ENCODE measurements around the gene ARIH2.

The ARIH2 gene

GRCh38 chr3:48918388-48919214, at the start of gene ARIH2:
ARIH2 (plus strand) TSS chr3:48918842; CDS start chr3:48927559, 8,717 bp downstream.
- H3K9ac ChIP-seq (ENCODE audit: low read depth in 1 of 2, low read length in 2 of 2), result peak within 1 kb of the TSS; percentile 77 to 84
- peak within 1 kb of the TSS; percentile 92 to 94 for H3K27ac ChIP-seq (ENCODE audit: low read depth in 2 of 2, low read length in 2 of 2)
- H3K9me3 ChIP-seq (ENCODE audit: control insufficient read depth in 2 of 2, low read length in 2 of 2), result no peaks in the 10 kb centered on the region
- no peaks in the 10 kb centered on the region for H3K27me3 ChIP-seq (ENCODE audit: control insufficient read depth in 2 of 2, insufficient read depth in 2 of 2, low read length in 2 of 2)
- H3K4me3 ChIP-seq (ENCODE audit: low read length in 2 of 2), result peak within 1 kb of the TSS; percentile 79 to 84
- peaks cover 0 to 10% of the 10 kb centered on the region in 2 donors for H3K36me3 ChIP-seq (ENCODE audit: control insufficient read depth in 2 of 2, insufficient read depth in 2 of 2, low read length in 2 of 2)
- H3K4me1 ChIP-seq (ENCODE audit: control insufficient read depth in 2 of 2, insufficient read depth in 2 of 2, low read length in 2 of 2), result peaks cover 6 to 12% of the 10 kb centered on the region in 2 donors

GRCh38 chr3:48877671-48878070, 41.0 kb upstream of the ARIH2 start:
- no peak overlapping the region for H3K4me3 ChIP-seq (ENCODE audit: low read length in 2 of 2)
- peaks cover 15 to 20% of the 10 kb centered on the region in 2 donors for H3K36me3 ChIP-seq (ENCODE audit: control insufficient read depth in 2 of 2, insufficient read depth in 2 of 2, low read length in 2 of 2)

GRCh38 chr3:48879307-48879993, 39.2 kb upstream of the ARIH2 start:
- Histone ChIP-seq H3K9ac (ENCODE audit: low read depth in 1 of 2, low read length in 2 of 2) (no peak overlapping the region), H3K4me1 (ENCODE audit: control insufficient read depth in 2 of 2, insufficient read depth in 2 of 2, low read length in 2 of 2) (no peaks in the 10 kb centered on the region), H3K36me3 (ENCODE audit: control insufficient read depth in 2 of 2, insufficient read depth in 2 of 2, low read length in 2 of 2) (peaks cover 20 to 25% of the 10 kb centered on the region in 2 donors), H3K4me3 (ENCODE audit: low read length in 2 of 2) (no peak overlapping the region), H3K27ac (ENCODE audit: low read depth in 2 of 2, low read length in 2 of 2) (no peak overlapping the region), H3K27me3 (ENCODE audit: control insufficient read depth in 2 of 2, insufficient read depth in 2 of 2, low read length in 2 of 2) (no peaks in the 10 kb centered on the region), H3K9me3 (ENCODE audit: control insufficient read depth in 2 of 2, low read length in 2 of 2) (no peaks in the 10 kb centered on the region)

More at GRCh38 chr3:48877671-48878070, 41.0 kb upstream of the ARIH2 start:
- Histone ChIP-seq H3K27ac (ENCODE audit: low read depth in 2 of 2, low read length in 2 of 2) (no peak overlapping the region), H3K4me1 (ENCODE audit: control insufficient read depth in 2 of 2, insufficient read depth in 2 of 2, low read length in 2 of 2) (no peaks in the 10 kb centered on the region), H3K9ac (ENCODE audit: low read depth in 1 of 2, low read length in 2 of 2) (no peak overlapping the region), H3K9me3 (ENCODE audit: control insufficient read depth in 2 of 2, low read length in 2 of 2) (no peaks in the 10 kb centered on the region), H3K27me3 (ENCODE audit: control insufficient read depth in 2 of 2, insufficient read depth in 2 of 2, low read length in 2 of 2) (no peaks in the 10 kb centered on the region)

- H3K36me3 ChIP-seq (ENCODE audit: control insufficient read depth in 2 of 2, insufficient read depth in 2 of 2, low read length in 2 of 2), result peaks cover 21 to 28% of the 10 kb centered on the region in 2 donors
- no peaks in the 10 kb centered on the region for H3K27me3 ChIP-seq (ENCODE audit: control insufficient read depth in 2 of 2, insufficient read depth in 2 of 2, low read length in 2 of 2)
- no peaks in the 10 kb centered on the region for H3K9me3 ChIP-seq (ENCODE audit: control insufficient read depth in 2 of 2, low read length in 2 of 2)
- H3K4me3 ChIP-seq (ENCODE audit: low read length in 2 of 2), result no peak overlapping the region
- H3K9ac ChIP-seq (ENCODE audit: low read depth in 1 of 2, low read length in 2 of 2), result no peak overlapping the region
- H3K4me1 ChIP-seq (ENCODE audit: control insufficient read depth in 2 of 2, insufficient read depth in 2 of 2, low read length in 2 of 2), result no peaks in the 10 kb centered on the region
- H3K27ac ChIP-seq (ENCODE audit: low read depth in 2 of 2, low read length in 2 of 2), result no peak overlapping the region
These were observed 38.7 kb upstream of the ARIH2 start for GRCh38 chr3:48879994-48880377.

GRCh38 chr3:48881006-48881405, 37.6 kb upstream of the ARIH2 start:
- H3K4me3 ChIP-seq (ENCODE audit: low read length in 2 of 2), result no peak overlapping the region
- H3K27me3 ChIP-seq (ENCODE audit: control insufficient read depth in 2 of 2, insufficient read depth in 2 of 2, low read length in 2 of 2), result no peaks in the 10 kb centered on the region
- H3K4me1 ChIP-seq (ENCODE audit: control insufficient read depth in 2 of 2, insufficient read depth in 2 of 2, low read length in 2 of 2), result no peaks in the 10 kb centered on the region
- H3K9ac ChIP-seq (ENCODE audit: low read depth in 1 of 2, low read length in 2 of 2), result no peak overlapping the region
- H3K36me3 ChIP-seq (ENCODE audit: control insufficient read depth in 2 of 2, insufficient read depth in 2 of 2, low read length in 2 of 2), result peaks cover 24 to 32% of the 10 kb centered on the region in 2 donors
- no peak overlapping the region for H3K27ac ChIP-seq (ENCODE audit: low read depth in 2 of 2, low read length in 2 of 2)
- no peaks in the 10 kb centered on the region for H3K9me3 ChIP-seq (ENCODE audit: control insufficient read depth in 2 of 2, low read length in 2 of 2)

GRCh38 chr3:48881652-48882114, 37.0 kb upstream of the ARIH2 start:
- no peak overlapping the region for H3K4me3 ChIP-seq (ENCODE audit: low read length in 2 of 2)
- no peaks in the 10 kb centered on the region for H3K9me3 ChIP-seq (ENCODE audit: control insufficient read depth in 2 of 2, low read length in 2 of 2)
- no peak overlapping the region for H3K27ac ChIP-seq (ENCODE audit: low read depth in 2 of 2, low read length in 2 of 2)
- no peak overlapping the region for H3K9ac ChIP-seq (ENCODE audit: low read depth in 1 of 2, low read length in 2 of 2)
- H3K27me3 ChIP-seq (ENCODE audit: control insufficient read depth in 2 of 2, insufficient read depth in 2 of 2, low read length in 2 of 2), result no peaks in the 10 kb centered on the region
- H3K4me1 ChIP-seq (ENCODE audit: control insufficient read depth in 2 of 2, insufficient read depth in 2 of 2, low read length in 2 of 2), result no peaks in the 10 kb centered on the region
- H3K36me3 ChIP-seq (ENCODE audit: control insufficient read depth in 2 of 2, insufficient read depth in 2 of 2, low read length in 2 of 2), result peaks cover 24 to 32% of the 10 kb centered on the region in 2 donors

GRCh38 chr3:48885753-48886152, 32.9 kb upstream of the ARIH2 start:
- Histone ChIP-seq H3K4me3 (ENCODE audit: low read length in 2 of 2) (no peak overlapping the region), H3K4me1 (ENCODE audit: control insufficient read depth in 2 of 2, insufficient read depth in 2 of 2, low read length in 2 of 2) (no peaks in the 10 kb centered on the region), H3K36me3 (ENCODE audit: control insufficient read depth in 2 of 2, insufficient read depth in 2 of 2, low read length in 2 of 2) (peaks cover 19 to 33% of the 10 kb centered on the region in 2 donors), H3K9me3 (ENCODE audit: control insufficient read depth in 2 of 2, low read length in 2 of 2) (no peaks in the 10 kb centered on the region), H3K27me3 (ENCODE audit: control insufficient read depth in 2 of 2, insufficient read depth in 2 of 2, low read length in 2 of 2) (no peaks in the 10 kb centered on the region), H3K9ac (ENCODE audit: low read depth in 1 of 2, low read length in 2 of 2) (no peak overlapping the region), H3K27ac (ENCODE audit: low read depth in 2 of 2, low read length in 2 of 2) (no peak overlapping the region)

GRCh38 chr3:48891606-48892005, 27.0 kb upstream of the ARIH2 start:
- Histone ChIP-seq H3K4me3 (ENCODE audit: low read length in 2 of 2) (no peak overlapping the region), H3K36me3 (ENCODE audit: control insufficient read depth in 2 of 2, insufficient read depth in 2 of 2, low read length in 2 of 2) (peaks cover 0 to 15% of the 10 kb centered on the region in 2 donors), H3K9ac (ENCODE audit: low read depth in 1 of 2, low read length in 2 of 2) (no peak overlapping the region), H3K27me3 (ENCODE audit: control insufficient read depth in 2 of 2, insufficient read depth in 2 of 2, low read length in 2 of 2) (no peaks in the 10 kb centered on the region), H3K4me1 (ENCODE audit: control insufficient read depth in 2 of 2, insufficient read depth in 2 of 2, low read length in 2 of 2) (peaks cover 0 to under 1% of the 10 kb centered on the region in 2 donors), H3K27ac (ENCODE audit: low read depth in 2 of 2, low read length in 2 of 2) (no peak overlapping the region), H3K9me3 (ENCODE audit: control insufficient read depth in 2 of 2, low read length in 2 of 2) (no peaks in the 10 kb centered on the region)

- no peak overlapping the region for H3K27ac ChIP-seq (ENCODE audit: low read depth in 2 of 2, low read length in 2 of 2)
- no peaks in the 10 kb centered on the region for H3K9me3 ChIP-seq (ENCODE audit: control insufficient read depth in 2 of 2, low read length in 2 of 2)
- H3K27me3 ChIP-seq (ENCODE audit: control insufficient read depth in 2 of 2, insufficient read depth in 2 of 2, low read length in 2 of 2), result no peaks in the 10 kb centered on the region
- peaks cover 13 to 16% of the 10 kb centered on the region in 2 donors for H3K4me1 ChIP-seq (ENCODE audit: control insufficient read depth in 2 of 2, insufficient read depth in 2 of 2, low read length in 2 of 2)
- no peak overlapping the region for H3K9ac ChIP-seq (ENCODE audit: low read depth in 1 of 2, low read length in 2 of 2)
- H3K4me3 ChIP-seq (ENCODE audit: low read length in 2 of 2), result no peak overlapping the region
- H3K36me3 ChIP-seq (ENCODE audit: control insufficient read depth in 2 of 2, insufficient read depth in 2 of 2, low read length in 2 of 2), result peaks cover 0 to 8% of the 10 kb centered on the region in 2 donors
These were observed 24.1 kb upstream of the ARIH2 start for GRCh38 chr3:48894516-48894915.

GRCh38 chr3:48896936-48897335, 21.7 kb upstream of the ARIH2 start:
- H3K9me3 ChIP-seq (ENCODE audit: control insufficient read depth in 2 of 2, low read length in 2 of 2), result no peaks in the 10 kb centered on the region
- H3K4me3 ChIP-seq (ENCODE audit: low read length in 2 of 2), result peak overlapping the region in 1 of 2 donors; percentile 23
- H3K27ac ChIP-seq (ENCODE audit: low read depth in 2 of 2, low read length in 2 of 2), result no peak overlapping the region
- no peaks in the 10 kb centered on the region for H3K27me3 ChIP-seq (ENCODE audit: control insufficient read depth in 2 of 2, insufficient read depth in 2 of 2, low read length in 2 of 2)
- H3K9ac ChIP-seq (ENCODE audit: low read depth in 1 of 2, low read length in 2 of 2), result no peak overlapping the region
- H3K36me3 ChIP-seq (ENCODE audit: control insufficient read depth in 2 of 2, insufficient read depth in 2 of 2, low read length in 2 of 2), result peaks cover 0 to 2% of the 10 kb centered on the region in 2 donors
- H3K4me1 ChIP-seq (ENCODE audit: control insufficient read depth in 2 of 2, insufficient read depth in 2 of 2, low read length in 2 of 2), result peaks cover 13 to 16% of the 10 kb centered on the region in 2 donors
